ENCODE results near the gene ANGEL2. TPM values are rescaled to one million over a fixed set of nuclear protein-coding genes. Genes with fewer than 3 reads are reported as not detected.

The ANGEL2 gene
- total RNA-seq, 1 experiment from 2014 or later = 25.5 TPM

DNA sequence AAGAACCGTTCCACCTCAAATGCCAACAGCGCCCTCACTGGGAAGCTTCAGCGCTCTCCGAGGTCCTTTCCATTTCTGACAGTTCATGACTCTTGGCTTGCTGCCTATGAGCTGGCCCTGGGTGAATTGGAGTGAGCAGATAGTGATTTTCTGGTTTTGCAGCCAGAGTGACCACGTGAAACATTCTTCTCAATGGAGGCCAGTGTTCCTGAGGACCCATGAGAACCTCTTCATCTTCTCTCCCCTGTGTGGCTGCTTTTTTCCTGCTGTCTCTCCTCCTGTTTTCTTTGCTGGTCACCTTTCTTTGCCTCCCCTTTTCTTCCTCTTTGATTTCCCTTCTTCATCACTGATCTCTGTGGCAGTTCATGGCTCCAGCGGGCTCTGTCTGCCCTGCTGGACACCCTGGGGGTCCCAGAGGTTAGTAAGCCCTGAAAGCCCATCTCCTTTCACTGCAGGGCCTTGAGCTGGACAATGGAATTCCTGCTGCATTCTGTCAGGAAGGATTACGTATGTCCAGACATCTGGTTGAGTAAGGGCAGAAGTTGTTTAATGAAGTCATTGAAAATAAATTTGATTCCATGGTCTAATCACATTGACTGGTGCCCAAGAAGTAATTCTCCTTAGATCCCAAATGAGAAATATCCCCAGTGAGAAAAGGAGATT lies 35.4 kb downstream of the ANGEL2 start:
- Histone ChIP-seq H3K9me3 (ENCODE audit: control insufficient read depth in 1 of 2, insufficient read depth in 1 of 2, low read depth in 1 of 2, low read length in 2 of 2) (no peaks in the 10 kb centered on the region), H3K9ac (ENCODE audit: low read length) (no peak overlapping the region), H3K27ac (ENCODE audit: low read depth, low read length) (no peak overlapping the region), H3K4me2 (ENCODE audit: low read length) (no peak overlapping the region), H3K79me2 (ENCODE audit: insufficient read depth, low read length) (no peaks in the 10 kb centered on the region), H4K20me1 (ENCODE audit: insufficient read depth) (no peaks in the 10 kb centered on the region), H3K4me3 (replicated peaks in 1 of 2; ENCODE audit: low read depth in 1 of 2, low read length in 2 of 2) (no peak overlapping the region), H2AFZ (ENCODE audit: low read depth, low read length, poor library complexity, severe bottlenecking) (no peak overlapping the region), H3K36me3 (ENCODE audit: control insufficient read depth in 1 of 2, insufficient read depth in 2 of 2, low read length in 2 of 2) (no peaks in the 10 kb centered on the region; a peak in 1 of 4 replicates), H3K9me2 (ENCODE audit: insufficient read depth) (no peaks in the 10 kb centered on the region), H3K4me1 (ENCODE audit: control insufficient read depth in 1 of 2, insufficient read depth in 2 of 2, low read length in 2 of 2) (no peaks in the 10 kb centered on the region), H3K27me3 (ENCODE audit: insufficient read depth, low read length) (no peaks in the 10 kb centered on the region)
- TF ChIP-seq SP1 (IDR thresholded peaks at IDR 0.05; ENCODE audit: low read depth) (no peak), ZNF274 (IDR thresholded peaks at IDR 0.05; ENCODE audit: low read depth, low read length) (no peak), ZFX (IDR thresholded peaks at IDR 0.05) (no peak), POLR2AphosphoS5 (IDR thresholded peaks at IDR 0.05; ENCODE audit: low read depth, low read length) (no peak), EZH2phosphoT487 (IDR thresholded peaks at IDR 0.05; ENCODE audit: borderline replicate concordance) (no peak), FOSL1 (IDR thresholded peaks at IDR 0.05; ENCODE audit: low read depth) (no peak), POLR2A (IDR thresholded peaks at IDR 0.05; ENCODE audit: borderline replicate concordance, extremely low read depth, insufficient read depth, insufficient read length) (no peak), CBX3 (IDR thresholded peaks at IDR 0.05; ENCODE audit: low read depth) (no peak), SIN3A (IDR thresholded peaks at IDR 0.05; ENCODE audit: low read depth) (no peak), TCF7L2 (IDR thresholded peaks at IDR 0.05; ENCODE audit: borderline replicate concordance, extremely low read depth, insufficient read depth, insufficient read length) (no peak), ELF1 (IDR thresholded peaks at IDR 0.05; ENCODE audit: borderline replicate concordance, low read depth) (no peak), CEBPB (IDR thresholded peaks at IDR 0.05; ENCODE audit: low read depth) (no peak), EGR1 (IDR thresholded peaks at IDR 0.05; ENCODE audit: low read depth) (no peak), SRF (IDR thresholded peaks at IDR 0.05; ENCODE audit: low read depth) (no peak)
- TF ChIP-seq, protein P1, sequence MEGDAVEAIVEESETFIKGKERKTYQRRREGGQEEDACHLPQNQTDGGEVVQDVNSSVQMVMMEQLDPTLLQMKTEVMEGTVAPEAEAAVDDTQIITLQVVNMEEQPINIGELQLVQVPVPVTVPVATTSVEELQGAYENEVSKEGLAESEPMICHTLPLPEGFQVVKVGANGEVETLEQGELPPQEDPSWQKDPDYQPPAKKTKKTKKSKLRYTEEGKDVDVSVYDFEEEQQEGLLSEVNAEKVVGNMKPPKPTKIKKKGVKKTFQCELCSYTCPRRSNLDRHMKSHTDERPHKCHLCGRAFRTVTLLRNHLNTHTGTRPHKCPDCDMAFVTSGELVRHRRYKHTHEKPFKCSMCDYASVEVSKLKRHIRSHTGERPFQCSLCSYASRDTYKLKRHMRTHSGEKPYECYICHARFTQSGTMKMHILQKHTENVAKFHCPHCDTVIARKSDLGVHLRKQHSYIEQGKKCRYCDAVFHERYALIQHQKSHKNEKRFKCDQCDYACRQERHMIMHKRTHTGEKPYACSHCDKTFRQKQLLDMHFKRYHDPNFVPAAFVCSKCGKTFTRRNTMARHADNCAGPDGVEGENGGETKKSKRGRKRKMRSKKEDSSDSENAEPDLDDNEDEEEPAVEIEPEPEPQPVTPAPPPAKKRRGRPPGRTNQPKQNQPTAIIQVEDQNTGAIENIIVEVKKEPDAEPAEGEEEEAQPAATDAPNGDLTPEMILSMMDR (IDR thresholded peaks at IDR 0.05 in 2 of 3, conservative IDR thresholded peaks at IDR 0.05 in 1 of 3; ENCODE audit: borderline replicate concordance in 1 of 3, insufficient read depth in 1 of 3, low read depth in 2 of 3, low read length in 2 of 3) = no peak
- TF ChIP-seq, protein P2, sequence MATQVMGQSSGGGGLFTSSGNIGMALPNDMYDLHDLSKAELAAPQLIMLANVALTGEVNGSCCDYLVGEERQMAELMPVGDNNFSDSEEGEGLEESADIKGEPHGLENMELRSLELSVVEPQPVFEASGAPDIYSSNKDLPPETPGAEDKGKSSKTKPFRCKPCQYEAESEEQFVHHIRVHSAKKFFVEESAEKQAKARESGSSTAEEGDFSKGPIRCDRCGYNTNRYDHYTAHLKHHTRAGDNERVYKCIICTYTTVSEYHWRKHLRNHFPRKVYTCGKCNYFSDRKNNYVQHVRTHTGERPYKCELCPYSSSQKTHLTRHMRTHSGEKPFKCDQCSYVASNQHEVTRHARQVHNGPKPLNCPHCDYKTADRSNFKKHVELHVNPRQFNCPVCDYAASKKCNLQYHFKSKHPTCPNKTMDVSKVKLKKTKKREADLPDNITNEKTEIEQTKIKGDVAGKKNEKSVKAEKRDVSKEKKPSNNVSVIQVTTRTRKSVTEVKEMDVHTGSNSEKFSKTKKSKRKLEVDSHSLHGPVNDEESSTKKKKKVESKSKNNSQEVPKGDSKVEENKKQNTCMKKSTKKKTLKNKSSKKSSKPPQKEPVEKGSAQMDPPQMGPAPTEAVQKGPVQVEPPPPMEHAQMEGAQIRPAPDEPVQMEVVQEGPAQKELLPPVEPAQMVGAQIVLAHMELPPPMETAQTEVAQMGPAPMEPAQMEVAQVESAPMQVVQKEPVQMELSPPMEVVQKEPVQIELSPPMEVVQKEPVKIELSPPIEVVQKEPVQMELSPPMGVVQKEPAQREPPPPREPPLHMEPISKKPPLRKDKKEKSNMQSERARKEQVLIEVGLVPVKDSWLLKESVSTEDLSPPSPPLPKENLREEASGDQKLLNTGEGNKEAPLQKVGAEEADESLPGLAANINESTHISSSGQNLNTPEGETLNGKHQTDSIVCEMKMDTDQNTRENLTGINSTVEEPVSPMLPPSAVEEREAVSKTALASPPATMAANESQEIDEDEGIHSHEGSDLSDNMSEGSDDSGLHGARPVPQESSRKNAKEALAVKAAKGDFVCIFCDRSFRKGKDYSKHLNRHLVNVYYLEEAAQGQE (IDR thresholded peaks at IDR 0.05; ENCODE audit: low read depth) = no peak
- TF ChIP-seq, protein P3, sequence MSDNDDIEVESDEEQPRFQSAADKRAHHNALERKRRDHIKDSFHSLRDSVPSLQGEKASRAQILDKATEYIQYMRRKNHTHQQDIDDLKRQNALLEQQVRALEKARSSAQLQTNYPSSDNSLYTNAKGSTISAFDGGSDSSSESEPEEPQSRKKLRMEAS (IDR thresholded peaks at IDR 0.05) = no peak
- no TSS peak for BruUV-seq (replicated peaks)
- CTCF ChIA-PET = no interaction called here
- POLR2A ChIA-PET = no interaction called here
- ATAC-seq (no peak), DNase-seq (ENCODE audit: low read depth, low spot score) (no peak)
- RAD21 ChIA-PET (ENCODE audit: low non-redundant PET in 1 of 2, low total read pairs in 2 of 2, uncharacterized antibody in 2 of 2, unreplicated experiment in 2 of 2) = no interaction called here
- intact Hi-C loops (cut with micrococcal nuclease) = no loop called here

Data from HCT116 (cell line).